OCI-M2 (cell line): ENCODE results near the gene RETNLB.

Source experiments
- DNase-seq: peaks from one replicate; lab custom pipeline; 2025; ENCODE audit not compliant: unreplicated experiment; lab: John Stamatoyannopoulos, UW

RETNLB gene

GRCh38 chr3:108757404-108757982 lies at the start of gene RETNLB:
Gene RETNLB (minus strand): TSS chr3:108757410. CDS start chr3:108757185, 225 bp downstream.
- DNase-seq = no peak

- no peak for DNase-seq
These were observed 49.1 kb upstream of the RETNLB start for GRCh38 chr3:108806316-108806715.

GRCh38 chr3:108804966-108805365 lies 47.8 kb upstream of the RETNLB start:
- DNase-seq = no peak

GRCh38 chr3:108804437-108804836 lies 47.2 kb upstream of the RETNLB start:
- no peak for DNase-seq

- no peak for DNase-seq
These were observed 34.3 kb upstream of the RETNLB start for GRCh38 chr3:108791473-108791872.

- no peak for DNase-seq
These were observed 23.0 kb upstream of the RETNLB start for GRCh38 chr3:108780235-108780634.

GRCh38 chr3:108779496-108779895 lies 22.3 kb upstream of the RETNLB start:
- DNase-seq = no peak

- DNase-seq = no peak
These were observed 18.4 kb upstream of the RETNLB start for GRCh38 chr3:108775649-108776048.

GRCh38 chr3:108767253-108767652 lies 10.0 kb upstream of the RETNLB start:
- DNase-seq = no peak

GRCh38 chr3:108755686-108756085 lies 1.5 kb downstream of the RETNLB start:
- DNase-seq = no peak

GRCh38 chr3:108744762-108745161 lies 12.4 kb downstream of the RETNLB start:
- no peak for DNase-seq

- no peak for DNase-seq
These were observed 14.3 kb downstream of the RETNLB start for GRCh38 chr3:108742929-108743328.

GRCh38 chr3:108736821-108737220 lies 20.4 kb downstream of the RETNLB start:
- DNase-seq = no peak

- DNase-seq = no peak
These were observed 28.3 kb downstream of the RETNLB start for GRCh38 chr3:108728934-108729333.

- DNase-seq = no peak
These were observed 29.1 kb downstream of the RETNLB start for GRCh38 chr3:108728105-108728504.

GRCh38 chr3:108724101-108724500 lies 33.1 kb downstream of the RETNLB start:
- DNase-seq = no peak

- no peak for DNase-seq
These were observed 34.5 kb downstream of the RETNLB start for GRCh38 chr3:108722724-108723123.

- DNase-seq = no peak
These were observed 37.9 kb downstream of the RETNLB start for GRCh38 chr3:108719178-108719806.

- DNase-seq = no peak
These were observed 38.8 kb downstream of the RETNLB start for GRCh38 chr3:108718454-108718853.

GRCh38 chr3:108713816-108714215 lies 43.4 kb downstream of the RETNLB start:
- no peak for DNase-seq

GRCh38 chr3:108713009-108713516 lies 44.1 kb downstream of the RETNLB start:
- DNase-seq = no peak
